HepG2 (cell line): Measurements from ENCODE around the gene CRYBA2. TPM values are rescaled to one million over a fixed set of nuclear protein-coding genes. Genes with fewer than 3 reads are reported as not detected.

Source experiments
- ATAC-seq: fragments of 200-7000 bp; cut with Tn5 transposase; 3 replicates; pipeline ENCODE4 v1.9.1; 2020; ENCODE audit warnings: mild to moderate bottlenecking, moderate library complexity
- BruUV-seq: library from RNA; stranded (reverse); fragments of 400-500 nt; replicated peaks from 2 replicates; lab custom pipeline; 2021; lab: Mats Ljungman, UMichigan
- CTCF ChIA-PET: fragments of 300-600 bp; formaldehyde crosslinking; extraction: SDS; loops from one replicate; lab custom pipeline; 2021; ENCODE audit warnings: low total read pairs, inconsistent platforms, low intra/inter-chr PET ratio; lab: Yijun Ruan, JAX
- POLR2A ChIA-PET: fragments of 350-600 bp; sonication (Branson Sonifier 250); formaldehyde crosslinking; loops from one replicate; lab custom pipeline; 2020; ENCODE audit warnings: antibody characterized with exemption, inconsistent platforms; lab: Yijun Ruan, JAX
- DNase-seq: peaks from one replicate; pipeline ENCODE4 v3.0.0-alpha.2; 2015; ENCODE audit warnings: low spot score
- FAIRE-seq: peaks from 3 replicates; lab custom pipeline; 2011; peaks lifted over from hg19 to GRCh38; lab: Jason Lieb, UNC
- H2AFZ ChIP-seq: one replicate; pipeline ENCODE4 v1.6.1; 2011; ENCODE audit warnings: low read length, inconsistent platforms
- H3K27ac ChIP-seq: fragments of 300-600 bp; 3 replicates; pipeline ENCODE4 v1.8.0; 2011; ENCODE audit warnings: mixed run types, mild to moderate bottlenecking, mixed read lengths, low read length, inconsistent platforms; ENCODE audit not compliant: insufficient read depth; ENCODE audit errors: extremely low read length
- H3K27me3 ChIP-seq, 2 experiments: fragments of 200-600 bp in 1 of 2; 2 replicates in 1 of 2; 3 replicates in 1 of 2; pipeline versions ENCODE4 v1.6.0 to v1.8.0; 2011; ENCODE audit warnings: low read length in 2 of 2, mild to moderate bottlenecking in 2 of 2, moderate library complexity in 2 of 2, inconsistent platforms in 1 of 2; ENCODE audit not compliant: insufficient read depth in 2 of 2, control insufficient read depth in 1 of 2
- H3K36me3 ChIP-seq, 2 experiments: fragments of 200-600 bp in 1 of 2; replicated peaks in 1 of 2; 2 replicates in 1 of 2; 3 replicates in 1 of 2; pipeline versions ENCODE4 v1.5.1 to v1.8.0; 2011; ENCODE audit warnings: low read length in 2 of 2, inconsistent platforms in 1 of 2; ENCODE audit not compliant: insufficient read depth in 2 of 2, control insufficient read depth in 1 of 2
- H3K4me1 ChIP-seq: 2 replicates; pipeline ENCODE4 v1.5.1; 2012; ENCODE audit warnings: low read length, inconsistent platforms; ENCODE audit not compliant: insufficient read depth
- H3K4me2 ChIP-seq: 2 replicates; pipeline ENCODE4 v1.6.0; 2011; ENCODE audit warnings: low read depth, low read length, inconsistent platforms
- H3K4me3 ChIP-seq, 3 experiments: fragments of 200-600 bp in 1 of 3; sonication (generic), shearing (Covaris generic) in 1 of 3; replicated peaks in 1 of 3; 2 replicates each; pipeline ENCODE4 v1.5.1; 2011 to 2016; ENCODE audit warnings: low read length in 3 of 3, inconsistent platforms in 2 of 3, low read depth in 2 of 3, mild to moderate bottlenecking in 2 of 3, control low read depth in 1 of 3, mixed read lengths in 1 of 3; ENCODE audit not compliant: insufficient read depth in 1 of 3
- H3K79me2 ChIP-seq: one replicate; pipeline ENCODE4 v1.6.1; 2011; ENCODE audit warnings: low read length, inconsistent platforms; ENCODE audit not compliant: insufficient read depth
- H3K9ac ChIP-seq: 2 replicates; pipeline ENCODE4 v1.6.0; 2011; ENCODE audit warnings: mild to moderate bottlenecking, low read depth, low read length, inconsistent platforms; ENCODE audit not compliant: insufficient read depth
- H3K9me3 ChIP-seq: 2 replicates; pipeline ENCODE4 v1.5.1; 2012; ENCODE audit warnings: mild to moderate bottlenecking, low read length
- H4K20me1 ChIP-seq: 2 replicates; pipeline ENCODE4 v1.6.0; 2011; ENCODE audit warnings: inconsistent platforms, mild to moderate bottlenecking, low read length, moderate library complexity; ENCODE audit not compliant: insufficient read depth
- ARID5B ChIP-seq: IDR thresholded peaks from 2 replicates; pipeline ENCODE4 v1.4.0; 2020; ENCODE audit warnings: mild to moderate bottlenecking, missing genetic modification reagents
- BRD4 ChIP-seq: sonication (generic); formaldehyde crosslinking; IDR thresholded peaks from 2 replicates; pipeline ENCODE4 v1.4.0; 2020; ENCODE audit warnings: missing genetic modification reagents
- CBX5 ChIP-seq: sonication (generic); formaldehyde crosslinking; IDR thresholded peaks from 2 replicates; pipeline ENCODE4 v1.4.0; 2020; ENCODE audit warnings: missing genetic modification reagents, borderline replicate concordance
- HDAC6 ChIP-seq: fragments of 200-600 bp; sonication (generic); IDR thresholded peaks from 2 replicates; pipeline ENCODE4 v1.7.0; 2017; ENCODE audit warnings: mild to moderate bottlenecking, antibody characterized with exemption, low read length, low read depth
- HNRNPUL1 ChIP-seq: fragments of 200-400 bp; formaldehyde crosslinking; IDR thresholded peaks from 2 replicates; pipeline ENCODE4 v1.6.1; 2017; ENCODE audit warnings: low read depth, mild to moderate bottlenecking, low read length, moderate library complexity
- KAT7 ChIP-seq: IDR thresholded peaks from 2 replicates; pipeline ENCODE4 v1.6.1; 2018; ENCODE audit warnings: borderline replicate concordance, missing compliant biosample characterization
- MBNL3 ChIP-seq: fragments of 250-450 bp; sonication (Bioruptor Pico); conservative IDR thresholded peaks from 2 replicates; pipeline ENCODE4 v1.8.0; 2022; ENCODE audit warnings: mild to moderate bottlenecking, inconsistent platforms
- MIXL1 ChIP-seq: IDR thresholded peaks from 2 replicates; pipeline ENCODE4 v1.6.1; 2016
- MNT ChIP-seq: fragments of 450-650 bp; IDR thresholded peaks from 2 replicates; pipeline ENCODE4 v1.6.1; 2016
- NFIC ChIP-seq: IDR thresholded peaks from 2 replicates; pipeline ENCODE4 v1.6.1; 2012; ENCODE audit warnings: mild to moderate bottlenecking, low read length, inconsistent platforms
- RXRB ChIP-seq: IDR thresholded peaks from 2 replicates; pipeline ENCODE4 v1.6.1; 2016; ENCODE audit warnings: borderline replicate concordance, missing genetic modification reagents, missing compliant biosample characterization
- TRIM22 ChIP-seq: fragments of 450-650 bp; IDR thresholded peaks from 2 replicates; pipeline ENCODE4 v1.6.1; 2017
- ZBTB3 ChIP-seq: sonication (generic); formaldehyde crosslinking; IDR thresholded peaks from 2 replicates; pipeline ENCODE4 v1.4.0; 2020; ENCODE audit warnings: low read depth, mild to moderate bottlenecking, moderate library complexity, missing genetic modification reagents, borderline replicate concordance
- ZNF17 ChIP-seq: sonication (generic); formaldehyde crosslinking; IDR thresholded peaks from 2 replicates; pipeline ENCODE4 v1.5.0; 2020; ENCODE audit warnings: mild to moderate bottlenecking, missing genetic modification reagents
- ZNF556 ChIP-seq: sonication (generic); formaldehyde crosslinking; IDR thresholded peaks from 2 replicates; pipeline ENCODE4 v1.4.0; 2020; ENCODE audit warnings: mild to moderate bottlenecking, missing genetic modification reagents, borderline replicate concordance
- ZNF615 ChIP-seq: sonication (generic); formaldehyde crosslinking; IDR thresholded peaks from 2 replicates; pipeline ENCODE4 v1.5.0; 2020; ENCODE audit warnings: mild to moderate bottlenecking, missing genetic modification reagents, borderline replicate concordance
- WGBS: methylation state at CpG from one replicate; pipeline ENCODE4 v1.1.6; 2017; ENCODE audit warnings: low lambda C conversion rate; 5-methylcytosine and 5-hydroxymethylcytosine counted together
- in situ Hi-C: cut with HindIII; loops from 2 replicates; pipeline ENCODE4 v1.10.0; 2017; ENCODE audit warnings: low pct_unique_long_range_greater_than_20kb; ENCODE audit not compliant: extremely low pct_ligation_motif_present
- intact Hi-C: fragments of 100-400 bp; cut with micrococcal nuclease; formaldehyde crosslinking; loops from one replicate; pipeline ENCODE4 v1.10.0; 2022; ENCODE audit not compliant: unreplicated experiment
- polyA plus RNA-seq, 8 experiments: library from polyadenylated mRNA; depleted of rRNA in 3 of 8; stranded (reverse) in 7 of 8; unstranded in 1 of 8; fragments of >200 nt; fragmentation: Illumina TruSeq in 4 of 8; extraction: Trizol in 4 of 8; gene quantifications; 2 replicates each; pipeline versions ENCODE4 v1.2.1 to v1.2.3, GENCODE V29; 2011 to 2016; ENCODE audit warnings: low read depth in 4 of 8, missing spikeins in 1 of 8, mixed read lengths in 1 of 8; ENCODE audit not compliant: insufficient read depth in 1 of 8
- total RNA-seq, 5 experiments: library from RNA; depleted of rRNA; stranded (reverse); fragments of >200 nt; fragmentation: Illumina TruSeq; extraction: Trizol; gene quantifications; 2 replicates each; pipeline ENCODE4 v1.2.3, GENCODE V29; 2016; ENCODE audit warnings: low read depth in 1 of 5

The CRYBA2 gene
- total and polyA plus RNA-seq, 2 of the 13 experiments (the other 11 are each of a cell fraction or from before 2014, with no cell fraction given), result not detected

- WGBS, result 33% methylated on average over 4 of the region's 4 CpGs
- FAIRE-seq (no peak), ATAC-seq (no peak), DNase-seq (no peak)
- Histone ChIP-seq H3K36me3 (no peaks in the 10 kb centered on the region), H3K4me2 (no peak overlapping the region), H3K27ac (no peak overlapping the region), H3K79me2 (no peaks in the 10 kb centered on the region), H3K9me3 (no peaks in the 10 kb centered on the region), H2AFZ (no peak overlapping the region), H3K4me1 (peaks cover 24% of the 10 kb centered on the region), H3K4me3 (no peak overlapping the region), H4K20me1 (0 out of 2 replicates have a peak, but pooled peaks cover 9% of the 10 kb centered on the region), H3K27me3 (peaks cover 5 to 37% of the 10 kb centered on the region in 2 experiments; a peak in 4 of 5 replicates), H3K9ac (no peak overlapping the region)
- ChIA-PET CTCF (no interaction called here), POLR2A (no interaction called here)
- TF ChIP-seq ARID5B, result no peak
- TF ChIP-seq KAT7, result no peak
- TF ChIP-seq CBX5, result no peak
- TF ChIP-seq TRIM22, result no peak
- no peak for TF ChIP-seq RXRB
- no peak for TF ChIP-seq ZNF17 (CRISPR knock-in tag)
- TF ChIP-seq HNRNPUL1, result no peak
- TF ChIP-seq MBNL3, result no peak
- no peak for TF ChIP-seq MIXL1 (CRISPR knock-in tag)
- TF ChIP-seq ZNF556, result no peak
- no peak for TF ChIP-seq NFIC
- no peak for TF ChIP-seq ZBTB3 (CRISPR knock-in tag)
- TF ChIP-seq ZNF615 (CRISPR knock-in tag), result no peak
- no peak for TF ChIP-seq BRD4 (CRISPR knock-in tag)
- no peak for TF ChIP-seq HDAC6
- TF ChIP-seq MNT, result no peak
- no TSS peak for BruUV-seq
- intact Hi-C loops (no loop called here), in situ Hi-C loops (loop anchor here (5.0 kb wide), 1 partner anchor 265 kb away; the partner anchor contains the start of gene PTPRN)
Measured at GRCh38 chr2:219042157-219042556, 48.9 kb upstream of the CRYBA2 start.
